ENCODE results near the gene ETDA. TPM values are rescaled to one million over a fixed set of nuclear protein-coding genes. Genes with fewer than 3 reads are reported as not detected.

ETDA gene
- total RNA-seq, 2 experiments from 2014 or later, result not detected

DNA sequence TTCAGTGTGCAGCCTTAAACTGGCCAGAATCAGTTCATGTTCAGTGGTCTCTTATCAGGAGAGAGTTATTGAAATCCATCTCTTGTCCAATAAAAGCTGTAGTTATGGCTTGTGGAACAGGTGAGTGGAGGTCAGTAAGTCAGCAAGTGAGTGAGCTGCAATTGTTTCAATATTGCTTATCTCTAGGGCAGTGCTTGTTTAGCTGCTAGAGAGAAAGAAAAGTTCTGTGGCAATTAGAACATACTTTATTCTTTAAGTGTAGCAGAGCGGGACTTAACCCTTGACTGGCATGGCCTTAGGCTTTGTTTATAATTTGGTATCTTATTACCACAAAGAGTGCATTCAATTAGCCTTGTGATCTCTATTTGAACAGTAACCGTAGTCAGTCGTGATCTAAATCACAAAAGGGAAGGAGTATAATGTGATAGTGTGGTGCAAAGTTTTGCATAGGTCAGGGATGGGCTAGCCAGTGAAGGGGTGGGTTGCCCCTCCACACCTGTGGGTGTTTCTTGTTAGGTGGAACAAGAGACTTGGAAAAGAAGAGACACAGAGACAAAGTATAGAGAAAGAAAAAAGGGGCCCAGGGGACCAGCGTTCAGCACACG lies 50.5 kb downstream of the ETDA start:
- ChIA-PET CTCF (ENCODE audit: unreplicated experiment) (no interaction called here), POLR2A (no interaction called here)
- TF ChIP-seq EZH2phosphoT487 (IDR thresholded peaks at IDR 0.05; ENCODE audit: borderline replicate concordance, low read depth, low read length), result no peak
- TF ChIP-seq, protein P1, sequence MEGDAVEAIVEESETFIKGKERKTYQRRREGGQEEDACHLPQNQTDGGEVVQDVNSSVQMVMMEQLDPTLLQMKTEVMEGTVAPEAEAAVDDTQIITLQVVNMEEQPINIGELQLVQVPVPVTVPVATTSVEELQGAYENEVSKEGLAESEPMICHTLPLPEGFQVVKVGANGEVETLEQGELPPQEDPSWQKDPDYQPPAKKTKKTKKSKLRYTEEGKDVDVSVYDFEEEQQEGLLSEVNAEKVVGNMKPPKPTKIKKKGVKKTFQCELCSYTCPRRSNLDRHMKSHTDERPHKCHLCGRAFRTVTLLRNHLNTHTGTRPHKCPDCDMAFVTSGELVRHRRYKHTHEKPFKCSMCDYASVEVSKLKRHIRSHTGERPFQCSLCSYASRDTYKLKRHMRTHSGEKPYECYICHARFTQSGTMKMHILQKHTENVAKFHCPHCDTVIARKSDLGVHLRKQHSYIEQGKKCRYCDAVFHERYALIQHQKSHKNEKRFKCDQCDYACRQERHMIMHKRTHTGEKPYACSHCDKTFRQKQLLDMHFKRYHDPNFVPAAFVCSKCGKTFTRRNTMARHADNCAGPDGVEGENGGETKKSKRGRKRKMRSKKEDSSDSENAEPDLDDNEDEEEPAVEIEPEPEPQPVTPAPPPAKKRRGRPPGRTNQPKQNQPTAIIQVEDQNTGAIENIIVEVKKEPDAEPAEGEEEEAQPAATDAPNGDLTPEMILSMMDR (conservative IDR thresholded peaks at IDR 0.05; ENCODE audit: low read length), result no peak
- Histone ChIP-seq H3K36me3 (ENCODE audit: insufficient read depth, low read length) (no peaks in the 10 kb centered on the region), H3K4me1 (ENCODE audit: insufficient read depth, low read length, poor library complexity, severe bottlenecking) (no peaks in the 10 kb centered on the region), H2AFZ (ENCODE audit: low read length) (no peak overlapping the region), H3K4me2 (ENCODE audit: low read length) (no peak overlapping the region), H3K79me2 (ENCODE audit: insufficient read depth, low read depth, low read length) (no peaks in the 10 kb centered on the region), H3K9me2 (ENCODE audit: insufficient read depth, low read length) (no peaks in the 10 kb centered on the region), H4K20me1 (ENCODE audit: insufficient read depth, low read length) (no peaks in the 10 kb centered on the region), H3K4me3 (ENCODE audit: low read depth, low read length, poor library complexity, severe bottlenecking) (no peak overlapping the region), H3K27ac (ENCODE audit: low read depth, low read length, poor library complexity, severe bottlenecking) (no peak overlapping the region), H3K9me3 (ENCODE audit: low read length) (no peaks in the 10 kb centered on the region)
- BruUV-seq (replicated peaks), result no TSS peak
- intact Hi-C loops (cut with micrococcal nuclease; ENCODE audit: unreplicated experiment), result no loop called here
- no peak for DNase-seq (ENCODE audit: low spot score)

Other genes with a start within 250 kb of the ETDA start
- not detected in 2 replicates for gene RTL8B, start 229.5 kb upstream of the ETDA start, total RNA-seq (2014; rRNA removed; shearing (Covaris generic))
- gene RTL8B, start 229.5 kb upstream of the ETDA start, total RNA-seq (2022), result not detected in 2 replicates
- not detected in 2 replicates for gene RTL8C, start 219.7 kb upstream of the ETDA start, total RNA-seq (2014; rRNA removed; shearing (Covaris generic))
- not detected in 2 replicates for gene RTL8C, start 219.7 kb upstream of the ETDA start, total RNA-seq (2022)
- gene RTL8A, start 199.9 kb upstream of the ETDA start, total RNA-seq (2014; rRNA removed; shearing (Covaris generic)), result not detected in 2 replicates
- gene RTL8A, start 199.9 kb upstream of the ETDA start, total RNA-seq (2022), result not detected in 2 replicates
- gene SMIM10L2B, start 153.3 kb upstream of the ETDA start, total RNA-seq (2014; rRNA removed; shearing (Covaris generic)), result 0.13 TPM in 1 of 2 replicates, not detected in the other
- gene SMIM10L2B, start 153.3 kb upstream of the ETDA start, total RNA-seq (2022), result not detected in 2 replicates
- gene ETDB, start 131.5 kb upstream of the ETDA start, total RNA-seq (2014; rRNA removed; shearing (Covaris generic)), result not detected in 2 replicates
- not detected in 2 replicates for gene ETDB, start 131.5 kb upstream of the ETDA start, total RNA-seq (2022)
- gene CT55, start 80.7 kb upstream of the ETDA start, total RNA-seq (2014; rRNA removed; shearing (Covaris generic)), result not detected in 2 replicates
- gene CT55, start 80.7 kb upstream of the ETDA start, total RNA-seq (2022), result not detected in 2 replicates
- not detected in 2 replicates for gene ETDC, start 57.4 kb downstream of the ETDA start, total RNA-seq (2014; rRNA removed; shearing (Covaris generic))
- gene ETDC, start 57.4 kb downstream of the ETDA start, total RNA-seq (2022), result not detected in 2 replicates
- 7.4 and 8.0 TPM in 2 replicates for gene ZNF75D, start 92.0 kb downstream of the ETDA start, total RNA-seq (2014; rRNA removed; shearing (Covaris generic))
- 6.3 and 6.8 TPM in 2 replicates for gene ZNF75D, start 92.0 kb downstream of the ETDA start, total RNA-seq (2022)
- 3.3 and 3.7 TPM in 2 replicates for gene ZNF449, start 92.7 kb downstream of the ETDA start, total RNA-seq (2014; rRNA removed; shearing (Covaris generic))
- 3.9 and 4.5 TPM in 2 replicates for gene ZNF449, start 92.7 kb downstream of the ETDA start, total RNA-seq (2022)
- gene SMIM10L2A, start 169.9 kb downstream of the ETDA start, total RNA-seq (2014; rRNA removed; shearing (Covaris generic)), result not detected in 2 replicates
- 0.13 and 0.19 TPM in 2 replicates for gene SMIM10L2A, start 169.9 kb downstream of the ETDA start, total RNA-seq (2022)

All from OCI-LY7 (cell line).